GM23338 (cell line): ENCODE results near the gene CCL7.

Experiments
- CREB1 ChIP-seq: fragments of 250-450 bp; sonication (Bioruptor Pico); IDR thresholded peaks from 2 replicates; pipeline ENCODE4 v1.5.0; 2020; ENCODE audit warnings: low read depth, mild to moderate bottlenecking, moderate library complexity
- EZH2 ChIP-seq: fragments of 200-600 bp; sonication (generic); IDR thresholded peaks from one replicate; pipeline ENCODE4 v1.8.0; 2017; ENCODE audit warnings: antibody characterized with exemption, mild to moderate bottlenecking, low read depth; ENCODE audit not compliant: unreplicated experiment
- EZH2phosphoT487 ChIP-seq: fragments of 200-600 bp; sonication (generic); IDR thresholded peaks from one replicate; pipeline ENCODE4 v1.8.1; 2018; ENCODE audit warnings: antibody characterized with exemption; ENCODE audit not compliant: unreplicated experiment
- JUNB ChIP-seq: IDR thresholded peaks from one replicate; pipeline ENCODE4 v1.6.1; 2016; ENCODE audit warnings: antibody characterized with exemption; ENCODE audit not compliant: unreplicated experiment
- NANOG ChIP-seq: IDR thresholded peaks from 2 replicates; pipeline ENCODE4 v1.6.1; 2016; ENCODE audit warnings: antibody characterized with exemption, borderline replicate concordance
- POLR2AphosphoS5 ChIP-seq: IDR thresholded peaks from 2 replicates; pipeline ENCODE4 v1.6.1; 2016; ENCODE audit warnings: antibody characterized with exemption, low read depth
- ZNF114 ChIP-seq: fragments of 250-450 bp; sonication (Bioruptor Pico); IDR thresholded peaks from 2 replicates; pipeline ENCODE4 v1.5.0; 2020; ENCODE audit warnings: mild to moderate bottlenecking, moderate library complexity
- ZNF331 ChIP-seq: fragments of 250-450 bp; sonication (Bioruptor Pico); IDR thresholded peaks from 2 replicates; pipeline ENCODE4 v1.5.0; 2020; ENCODE audit warnings: low read depth, mild to moderate bottlenecking, moderate library complexity
- TF ChIP-seq, protein P1 (sequence below), 2 experiments: fragments of 200-600 bp in 1 of 2; sonication (generic) in 1 of 2; conservative IDR thresholded peaks; 2 replicates each; pipeline versions ENCODE4 v1.5.1 to v1.6.1; 2016 to 2017; ENCODE audit warnings: antibody characterized with exemption in 2 of 2, low read depth in 2 of 2, mild to moderate bottlenecking in 2 of 2, moderate library complexity in 1 of 2
- TF ChIP-seq, protein P2 (sequence below): IDR thresholded peaks from one replicate; pipeline ENCODE4 v1.6.1; 2018; ENCODE audit warnings: antibody characterized with exemption; ENCODE audit not compliant: unreplicated experiment

DNA sequence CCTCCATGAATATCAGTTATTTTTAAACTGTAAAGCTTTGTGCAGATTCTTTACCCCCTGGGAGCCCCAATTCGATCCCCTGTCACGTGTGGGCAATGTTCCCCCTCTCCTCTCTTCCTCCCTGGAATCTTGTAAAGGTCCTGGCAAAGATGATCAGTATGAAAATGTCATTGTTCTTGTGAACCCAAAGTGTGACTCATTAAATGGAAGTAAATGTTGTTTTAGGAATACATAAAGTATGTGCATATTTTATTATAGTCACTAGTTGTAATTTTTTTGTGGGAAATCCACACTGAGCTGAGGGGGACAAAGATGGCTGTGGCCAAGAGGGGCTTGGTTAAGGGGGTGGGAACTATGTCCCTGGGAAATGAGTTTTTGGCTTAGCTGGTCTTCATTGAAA, 17.9 kb downstream of the CCL7 start:
- TF ChIP-seq, protein P1, sequence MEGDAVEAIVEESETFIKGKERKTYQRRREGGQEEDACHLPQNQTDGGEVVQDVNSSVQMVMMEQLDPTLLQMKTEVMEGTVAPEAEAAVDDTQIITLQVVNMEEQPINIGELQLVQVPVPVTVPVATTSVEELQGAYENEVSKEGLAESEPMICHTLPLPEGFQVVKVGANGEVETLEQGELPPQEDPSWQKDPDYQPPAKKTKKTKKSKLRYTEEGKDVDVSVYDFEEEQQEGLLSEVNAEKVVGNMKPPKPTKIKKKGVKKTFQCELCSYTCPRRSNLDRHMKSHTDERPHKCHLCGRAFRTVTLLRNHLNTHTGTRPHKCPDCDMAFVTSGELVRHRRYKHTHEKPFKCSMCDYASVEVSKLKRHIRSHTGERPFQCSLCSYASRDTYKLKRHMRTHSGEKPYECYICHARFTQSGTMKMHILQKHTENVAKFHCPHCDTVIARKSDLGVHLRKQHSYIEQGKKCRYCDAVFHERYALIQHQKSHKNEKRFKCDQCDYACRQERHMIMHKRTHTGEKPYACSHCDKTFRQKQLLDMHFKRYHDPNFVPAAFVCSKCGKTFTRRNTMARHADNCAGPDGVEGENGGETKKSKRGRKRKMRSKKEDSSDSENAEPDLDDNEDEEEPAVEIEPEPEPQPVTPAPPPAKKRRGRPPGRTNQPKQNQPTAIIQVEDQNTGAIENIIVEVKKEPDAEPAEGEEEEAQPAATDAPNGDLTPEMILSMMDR (conservative IDR thresholded peaks at IDR 0.05; ENCODE audit: low read depth in 2 of 2), result no peak
- TF ChIP-seq POLR2AphosphoS5 (no peak), EZH2 (no peak), EZH2phosphoT487 (no peak), JUNB (no peak), ZNF114 (no peak), NANOG (no peak), CREB1 (CRISPR knock-in tag) (no peak), ZNF331 (CRISPR knock-in tag) (no peak)
- TF ChIP-seq, protein P2, sequence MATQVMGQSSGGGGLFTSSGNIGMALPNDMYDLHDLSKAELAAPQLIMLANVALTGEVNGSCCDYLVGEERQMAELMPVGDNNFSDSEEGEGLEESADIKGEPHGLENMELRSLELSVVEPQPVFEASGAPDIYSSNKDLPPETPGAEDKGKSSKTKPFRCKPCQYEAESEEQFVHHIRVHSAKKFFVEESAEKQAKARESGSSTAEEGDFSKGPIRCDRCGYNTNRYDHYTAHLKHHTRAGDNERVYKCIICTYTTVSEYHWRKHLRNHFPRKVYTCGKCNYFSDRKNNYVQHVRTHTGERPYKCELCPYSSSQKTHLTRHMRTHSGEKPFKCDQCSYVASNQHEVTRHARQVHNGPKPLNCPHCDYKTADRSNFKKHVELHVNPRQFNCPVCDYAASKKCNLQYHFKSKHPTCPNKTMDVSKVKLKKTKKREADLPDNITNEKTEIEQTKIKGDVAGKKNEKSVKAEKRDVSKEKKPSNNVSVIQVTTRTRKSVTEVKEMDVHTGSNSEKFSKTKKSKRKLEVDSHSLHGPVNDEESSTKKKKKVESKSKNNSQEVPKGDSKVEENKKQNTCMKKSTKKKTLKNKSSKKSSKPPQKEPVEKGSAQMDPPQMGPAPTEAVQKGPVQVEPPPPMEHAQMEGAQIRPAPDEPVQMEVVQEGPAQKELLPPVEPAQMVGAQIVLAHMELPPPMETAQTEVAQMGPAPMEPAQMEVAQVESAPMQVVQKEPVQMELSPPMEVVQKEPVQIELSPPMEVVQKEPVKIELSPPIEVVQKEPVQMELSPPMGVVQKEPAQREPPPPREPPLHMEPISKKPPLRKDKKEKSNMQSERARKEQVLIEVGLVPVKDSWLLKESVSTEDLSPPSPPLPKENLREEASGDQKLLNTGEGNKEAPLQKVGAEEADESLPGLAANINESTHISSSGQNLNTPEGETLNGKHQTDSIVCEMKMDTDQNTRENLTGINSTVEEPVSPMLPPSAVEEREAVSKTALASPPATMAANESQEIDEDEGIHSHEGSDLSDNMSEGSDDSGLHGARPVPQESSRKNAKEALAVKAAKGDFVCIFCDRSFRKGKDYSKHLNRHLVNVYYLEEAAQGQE, result no peak
